Endothelial cell (in vitro differentiated cells): ENCODE results near the gene SSPN. TPM values are rescaled to one million over a fixed set of nuclear protein-coding genes. Genes with fewer than 3 reads are reported as not detected.

ENCODE experiments used
- DNase-seq: peaks from one replicate; pipeline ENCODE4 v3.0.0; 2021; ENCODE audit warnings: low spot score
- H3K27ac Mint-ChIP-seq: one replicate; pipeline ENCODE4 v1.8.0; 2021; ENCODE audit warnings: mixed read lengths, inconsistent platforms; ENCODE audit not compliant: unreplicated experiment
- H3K27me3 Mint-ChIP-seq: one replicate; pipeline ENCODE4 v1.8.0; 2021; ENCODE audit warnings: mild to moderate bottlenecking, moderate library complexity, mixed read lengths, inconsistent platforms; ENCODE audit not compliant: unreplicated experiment
- H3K36me3 Mint-ChIP-seq: one replicate; pipeline ENCODE4 v1.8.0; 2021; ENCODE audit warnings: mild to moderate bottlenecking, low read depth, mixed read lengths, inconsistent platforms; ENCODE audit not compliant: unreplicated experiment
- H3K4me1 Mint-ChIP-seq: one replicate; pipeline ENCODE4 v1.8.0; 2021; ENCODE audit warnings: mild to moderate bottlenecking, mixed read lengths, inconsistent platforms; ENCODE audit not compliant: unreplicated experiment
- H3K4me3 Mint-ChIP-seq: one replicate; pipeline ENCODE4 v1.8.0; 2021; ENCODE audit warnings: mild to moderate bottlenecking, mixed read lengths, inconsistent platforms; ENCODE audit not compliant: unreplicated experiment
- H3K9me3 Mint-ChIP-seq: one replicate; pipeline ENCODE4 v1.8.0; 2021; ENCODE audit warnings: mixed read lengths, inconsistent platforms; ENCODE audit not compliant: unreplicated experiment
- CTCF ChIP-seq: fragments of 200-600 bp; sonication (generic); IDR thresholded peaks from one replicate; pipeline ENCODE4 v1.5.0; 2021; ENCODE audit warnings: antibody characterized with exemption; ENCODE audit not compliant: unreplicated experiment
- total RNA-seq: library from RNA; stranded (reverse); fragmentation: NEBNext Ultra II Directional; extraction: Animal tissue kit (Norgen Biotek cat#: 25700); gene quantifications from one replicate; pipeline ENCODE4 v1.2.1, GENCODE V29; 2021; ENCODE audit not compliant: unreplicated experiment

Gene SSPN
- total RNA-seq, 1 donor from 2014 or later = 2.7 TPM

GRCh38 chr12:26192142-26192541 is 3.2 kb upstream of the SSPN start:
- Mint-ChIP-seq H3K9me3 (no peaks in the 10 kb centered on the region), H3K4me1 (peaks cover 2% of the 10 kb centered on the region), H3K27me3 (peaks cover 5% of the 10 kb centered on the region), H3K36me3 (no peaks in the 10 kb centered on the region), H3K27ac (no peak overlapping the region), H3K4me3 (no peak overlapping the region)
- no peak for TF ChIP-seq CTCF
- DNase-seq = no peak

- DNase-seq = no peak
- Mint-ChIP-seq H3K27me3 (peaks cover 5% of the 10 kb centered on the region), H3K36me3 (no peaks in the 10 kb centered on the region), H3K4me3 (no peak overlapping the region), H3K9me3 (no peaks in the 10 kb centered on the region), H3K27ac (no peak overlapping the region), H3K4me1 (peaks cover 2% of the 10 kb centered on the region)
- TF ChIP-seq CTCF = no peak
Observed at GRCh38 chr12:26193539-26193938, 1.8 kb upstream of the SSPN start.

- peak; percentile 28 for DNase-seq
- Mint-ChIP-seq H3K27ac (no peak overlapping the region), H3K36me3 (no peaks in the 10 kb centered on the region), H3K9me3 (no peaks in the 10 kb centered on the region), H3K4me1 (peaks cover 2% of the 10 kb centered on the region), H3K27me3 (peaks cover 5% of the 10 kb centered on the region), H3K4me3 (peak overlapping the region; percentile 92)
- TF ChIP-seq CTCF = no peak
Observed at GRCh38 chr12:26195641-26196420, 458 bp downstream of the SSPN start.

GRCh38 chr12:26196421-26196716 is 996 bp downstream of the SSPN start:
- Mint-ChIP-seq H3K4me3 (peak overlapping the region; percentile 92), H3K27ac (no peak overlapping the region), H3K9me3 (no peaks in the 10 kb centered on the region), H3K36me3 (no peaks in the 10 kb centered on the region), H3K4me1 (peaks cover 2% of the 10 kb centered on the region), H3K27me3 (peaks cover 5% of the 10 kb centered on the region)
- DNase-seq = no peak
- TF ChIP-seq CTCF = no peak

- Mint-ChIP-seq H3K27me3 (peaks cover 5% of the 10 kb centered on the region), H3K27ac (no peak overlapping the region), H3K36me3 (no peaks in the 10 kb centered on the region), H3K9me3 (no peaks in the 10 kb centered on the region), H3K4me3 (no peak overlapping the region), H3K4me1 (peaks cover 2% of the 10 kb centered on the region)
- no peak for DNase-seq
- no peak for TF ChIP-seq CTCF
Observed at GRCh38 chr12:26197832-26198231, 2.5 kb downstream of the SSPN start.
